Thyroid gland (tissue), 4 donors: ENCODE measurements around the gene CPHXL. TPM values are rescaled to one million over a fixed set of nuclear protein-coding genes. Genes with fewer than 3 reads are reported as not detected.

Experiments
- DNase-seq, 2 donors: peaks; one replicate each; pipeline ENCODE4 v3.0.0-alpha.2; 2019
- H3K27ac ChIP-seq, 3 donors: fragments of 200-600 bp; sonication (generic); 1 replicate in 2 of 3; 2 replicates in 1 of 3; pipeline ENCODE4 v1.5.1; 2016 to 2019; ENCODE audit warnings: mild to moderate bottlenecking in 1 of 3, moderate library complexity in 1 of 3
- H3K27me3 ChIP-seq: fragments of 200-600 bp; sonication (generic); one replicate; pipeline ENCODE4 v1.5.1; 2019
- H3K36me3 ChIP-seq, 2 donors: fragments of 200-600 bp; sonication (generic); one replicate each; pipeline ENCODE4 v1.5.1; 2016 to 2019
- H3K4me1 ChIP-seq, 2 donors: fragments of 200-600 bp; sonication (generic); one replicate each; pipeline ENCODE4 v1.5.1; 2017 to 2019
- H3K4me3 ChIP-seq, 3 donors: fragments of 200-600 bp; sonication (generic); replicated peaks in 1 of 3; 1 replicate in 2 of 3; 2 replicates in 1 of 3; pipeline ENCODE4 v1.5.1; 2016; ENCODE audit warnings: mild to moderate bottlenecking in 1 of 3
- H3K9me3 ChIP-seq: fragments of 200-600 bp; sonication (generic); one replicate; pipeline ENCODE4 v1.5.1; 2017
- CTCF ChIP-seq, 6 experiments: fragments of 200-600 bp in 3 of 6; fragments of 450-650 bp in 3 of 6; sonication (generic) in 3 of 6; IDR thresholded peaks; one replicate each; pipeline ENCODE4 v1.5.1; 2016 to 2019; ENCODE audit warnings: antibody characterized with exemption in 6 of 6, mild to moderate bottlenecking in 2 of 6, inconsistent platforms in 1 of 6, moderate library complexity in 1 of 6
- POLR2A ChIP-seq, 2 donors: fragments of 450-650 bp; IDR thresholded peaks; one replicate each; pipeline ENCODE4 v1.6.1; 2017; ENCODE audit warnings: antibody characterized with exemption in 2 of 2, mild to moderate bottlenecking in 2 of 2, moderate library complexity in 1 of 2
- WGBS, 2 donors: methylation state at CpG; one replicate each; pipeline ENCODE4 v1.1.5; 2017; 5-methylcytosine and 5-hydroxymethylcytosine counted together
- intact Hi-C: fragments of 100-400 bp; cut with DNase I; formaldehyde crosslinking; loops from one replicate; pipeline ENCODE4 v1.15.1; 2023
- total RNA-seq, 4 donors: library from RNA; depleted of rRNA; stranded (reverse); fragments of >200 nt; gene quantifications; one replicate each; pipeline ENCODE4 v1.2.3, GENCODE V29; 2016

Gene CPHXL
- total RNA-seq, 4 donors from 2014 or later, result not detected

GRCh38 chr16:75750528-75750927 is 24.2 kb upstream of the CPHXL start:
- Histone ChIP-seq H3K4me3 (no peak overlapping the region), H3K9me3 (no peaks in the 10 kb centered on the region), H3K36me3 (no peaks in the 10 kb centered on the region), H3K27ac (peak overlapping the region in 1 of 3 donors; percentile 62), H3K4me1 (peaks cover 12 to 17% of the 10 kb centered on the region in 2 donors), H3K27me3 (no peaks in the 10 kb centered on the region)
- TF ChIP-seq CTCF (IDR thresholded peaks at IDR 0.05) (no peak), POLR2A (IDR thresholded peaks at IDR 0.05) (no peak)
- intact Hi-C loops, result no loop called here
- DNase-seq, result no peak
- 64 to 77% methylated on average over 3 of the region's 3 CpGs for WGBS, 2 donors

GRCh38 chr16:75746359-75746758 is 20.1 kb upstream of the CPHXL start:
- Histone ChIP-seq H3K36me3 (no peaks in the 10 kb centered on the region), H3K9me3 (no peaks in the 10 kb centered on the region), H3K4me3 (no peak overlapping the region), H3K27ac (no peak overlapping the region), H3K4me1 (peaks cover 12 to 17% of the 10 kb centered on the region in 2 donors), H3K27me3 (no peaks in the 10 kb centered on the region)
- TF ChIP-seq CTCF (IDR thresholded peaks at IDR 0.05), result no peak
- TF ChIP-seq POLR2A (IDR thresholded peaks at IDR 0.05), result no peak
- no peak for DNase-seq
- WGBS, 2 donors, result 89 to 95% methylated on average over 3 of the region's 3 CpGs
- intact Hi-C loops, result no loop called here

GRCh38 chr16:75745823-75746222 is 19.5 kb upstream of the CPHXL start:
- no peak for TF ChIP-seq POLR2A (IDR thresholded peaks at IDR 0.05)
- Histone ChIP-seq H3K4me1 (peaks cover 12 to 14% of the 10 kb centered on the region in 2 donors), H3K36me3 (no peaks in the 10 kb centered on the region), H3K9me3 (no peaks in the 10 kb centered on the region), H3K27ac (no peak overlapping the region), H3K4me3 (no peak overlapping the region), H3K27me3 (no peaks in the 10 kb centered on the region)
- no peak for DNase-seq
- intact Hi-C loops, result no loop called here
- WGBS, 2 donors, result 82 to 95% methylated on average over 1 of the region's 1 CpG

GRCh38 chr16:75745242-75745641 is 19.0 kb upstream of the CPHXL start:
- no peaks in the 10 kb centered on the region for H3K36me3 ChIP-seq
- 48 to 79% methylated on average over 1 of the region's 1 CpG for whole genome bisulfite sequencing, 2 donors
- TF ChIP-seq POLR2A (IDR thresholded peaks at IDR 0.05) (no peak), CTCF (IDR thresholded peaks at IDR 0.05) (no peak)

GRCh38 chr16:75742424-75743047 is 16.2 kb upstream of the CPHXL start:
- intact Hi-C loops, result no loop called here
- WGBS, 2 donors, result 36 to 55% methylated on average over 1 of the region's 1 CpG
- no peak for DNase-seq
- TF ChIP-seq CTCF (IDR thresholded peaks at IDR 0.05) (no peak), POLR2A (IDR thresholded peaks at IDR 0.05) (no peak)
- no peaks in the 10 kb centered on the region for H3K27me3 ChIP-seq
- no peak overlapping the region for H3K4me3 ChIP-seq
- H3K27ac ChIP-seq, result no peak overlapping the region
- H3K9me3 ChIP-seq, result no peaks in the 10 kb centered on the region
- no peaks in the 10 kb centered on the region for H3K4me1 ChIP-seq
- H3K36me3 ChIP-seq, result no peaks in the 10 kb centered on the region

More at GRCh38 chr16:75745242-75745641, 19.0 kb upstream of the CPHXL start:
- Histone ChIP-seq H3K27ac (no peak overlapping the region), H3K4me1 (peaks cover 8 to 9% of the 10 kb centered on the region in 2 donors), H3K27me3 (no peaks in the 10 kb centered on the region), H3K9me3 (no peaks in the 10 kb centered on the region), H3K4me3 (no peak overlapping the region)
- no peak for DNase-seq
- intact Hi-C loops, result no loop called here
